Ovary (tissue), 9 donors: Measurements from ENCODE around the gene MAD2L1BP. TPM values are rescaled to one million over a fixed set of nuclear protein-coding genes. Genes with fewer than 3 reads are reported as not detected.
A peak's percentile ranks its signal among the peaks of the same experiment; 100 is the strongest.
"Not testable (repeated sequence)": the region's sequence is repeated elsewhere in the genome, so short reads cannot be mapped to it uniquely, and the experiment has no call there.

ENCODE experiments used
- DNase-seq, 5 donors: peaks; one replicate each; pipeline ENCODE4 v3.0.0-alpha.2; 2019 to 2020
- H3K27ac ChIP-seq, 2 donors: fragments of 200-600 bp; one replicate each; pipeline versions ENCODE4 v1.5.1 to v1.8.0; 2019 to 2022
- H3K27me3 ChIP-seq: fragments of 200-600 bp; one replicate; pipeline ENCODE4 v1.8.0; 2022
- H3K36me3 ChIP-seq: fragments of 200-600 bp; sonication (generic); one replicate; pipeline ENCODE4 v1.5.1; 2019
- H3K4me1 ChIP-seq: one replicate; pipeline ENCODE4 v1.8.1; 2013; ENCODE audit warnings: mild to moderate bottlenecking, moderate library complexity; ENCODE audit not compliant: insufficient read depth
- H3K4me3 ChIP-seq: fragments of 200-600 bp; sonication (generic); one replicate; pipeline ENCODE4 v1.5.1; 2017
- H3K9me3 ChIP-seq, 2 donors: fragments of 200-600 bp in 1 of 2; sonication (generic) in 1 of 2; one replicate each; pipeline versions ENCODE4 v1.5.1 to v1.8.1; 2013 to 2019; ENCODE audit warnings: mild to moderate bottlenecking in 1 of 2, moderate library complexity in 1 of 2
- EP300 ChIP-seq: sonication (generic); formaldehyde crosslinking; IDR thresholded peaks from one replicate; pipeline ENCODE4 v1.6.1; 2017; ENCODE audit warnings: antibody characterized with exemption
- POLR2A ChIP-seq: fragments of 450-650 bp; IDR thresholded peaks from one replicate; pipeline ENCODE4 v1.6.1; 2017; ENCODE audit warnings: antibody characterized with exemption, mild to moderate bottlenecking, moderate library complexity
- WGBS, 3 donors: extraction: QIAGEN DNeasy Blood & Tissue Kit in 1 of 3; methylation state at CpG; one replicate each; pipeline versions ENCODE4 v1.1.5 to v1.1.7; 2013 to 2017; 5-methylcytosine and 5-hydroxymethylcytosine counted together
- intact Hi-C, 4 donors: fragments of 100-400 bp; cut with DNase I; formaldehyde crosslinking; loops; one replicate each; pipeline versions ENCODE4 v1.11.0 to v1.15.1; 2022 to 2023
- polyA plus RNA-seq, 2 donors: library from polyadenylated mRNA; stranded (reverse); fragments of 200-250 nt in 1 of 2; fragments of 350-450 nt in 1 of 2; fragmentation: Illumina TruSeq in 1 of 2; extraction: RNeasy Lipid Tissue Mini Kit (QIAGEN cat#74804) in 1 of 2; gene quantifications; one replicate each; pipeline ENCODE4 v1.2.3, GENCODE V29; 2013 to 2014
- total RNA-seq, 7 donors: library from RNA; depleted of rRNA in 2 of 7; stranded (reverse); fragments of >200 nt in 2 of 7; fragmentation: NEBNext Ultra II Directional in 3 of 7; extraction: Animal tissue kit (Norgen Biotek cat#: 25700) in 3 of 7; gene quantifications; one replicate each; pipeline versions ENCODE4 v1.1.0 to v1.2.4, GENCODE V29; 2016 to 2023
- TF ChIP-seq, protein P1 (sequence below), 3 donors: fragments of 450-650 bp in 2 of 3; fragments of 200-600 bp in 1 of 3; IDR thresholded peaks; one replicate each; pipeline versions ENCODE4 v1.5.1 to v1.8.0; 2016 to 2022; ENCODE audit warnings: antibody characterized with exemption in 3 of 3, mild to moderate bottlenecking in 1 of 3
- donor health status: DM: no; HTN: no; CAD: no; lungs with moderate emphysema.
- donor health status: DM: no; HTN: no; CAD: no.
- donor health status: Bipolar disorder and iron deficiency.
- donor health status: DM: yes; HTN: yes; CAD: no.
- donor health status: DM: no; HTN: no; CAD: no.
- donor health status: DM: yes; HTN: yes; CAD: no.

The MAD2L1BP gene
- total and polyA plus RNA-seq, 9 donors: 11.9 to 28.4 (median 16.8) TPM

DNA sequence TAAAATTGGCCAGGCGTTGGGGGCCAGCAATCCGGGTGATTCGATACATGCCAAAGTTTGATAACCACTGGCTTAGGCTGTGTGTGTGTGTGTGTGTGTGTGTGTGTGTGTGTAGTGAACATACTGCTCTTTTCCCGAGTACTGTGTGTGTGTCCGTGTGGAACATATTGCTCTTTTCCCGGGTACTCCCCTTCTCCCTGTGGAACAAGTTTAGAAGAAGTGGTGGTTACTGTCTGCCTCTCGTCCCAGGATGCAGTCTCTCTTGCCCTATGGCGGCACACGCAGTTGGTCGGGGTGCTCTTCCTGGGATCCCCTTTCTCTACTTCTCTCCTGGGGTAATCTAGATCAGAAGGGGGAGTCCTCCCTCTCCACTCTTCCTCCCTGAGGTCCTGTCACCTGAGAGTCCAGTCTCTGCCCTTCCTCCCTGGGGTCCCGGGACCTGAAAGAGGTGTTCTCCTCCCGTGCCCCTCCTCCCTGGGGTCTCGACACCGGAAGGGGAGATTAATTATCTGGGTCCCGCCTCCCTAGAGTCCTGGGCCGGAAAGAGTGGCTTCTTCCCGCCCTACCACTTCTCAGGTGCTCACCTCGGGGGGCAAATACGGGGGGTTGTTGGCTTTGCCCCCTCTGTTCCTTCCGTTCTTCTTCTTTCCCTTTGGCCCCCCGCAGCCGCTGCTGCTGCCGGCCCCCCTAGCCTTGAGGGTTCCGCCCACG, 7.1 kb upstream of the MAD2L1BP start:
- peak; percentile 49 to 73 (median 59) for DNase-seq
- WGBS, 3 donors: 0 to 1% (median 0%) methylated on average over 25 of the region's 25 CpGs
- H3K27me3 ChIP-seq: no peaks in the 10 kb centered on the region
- H3K4me3 ChIP-seq: peak overlapping the region; percentile 100
- no peaks in the 10 kb centered on the region for H3K9me3 ChIP-seq
- no peak for TF ChIP-seq POLR2A
- no peak for TF ChIP-seq EP300
- TF ChIP-seq, protein P1, sequence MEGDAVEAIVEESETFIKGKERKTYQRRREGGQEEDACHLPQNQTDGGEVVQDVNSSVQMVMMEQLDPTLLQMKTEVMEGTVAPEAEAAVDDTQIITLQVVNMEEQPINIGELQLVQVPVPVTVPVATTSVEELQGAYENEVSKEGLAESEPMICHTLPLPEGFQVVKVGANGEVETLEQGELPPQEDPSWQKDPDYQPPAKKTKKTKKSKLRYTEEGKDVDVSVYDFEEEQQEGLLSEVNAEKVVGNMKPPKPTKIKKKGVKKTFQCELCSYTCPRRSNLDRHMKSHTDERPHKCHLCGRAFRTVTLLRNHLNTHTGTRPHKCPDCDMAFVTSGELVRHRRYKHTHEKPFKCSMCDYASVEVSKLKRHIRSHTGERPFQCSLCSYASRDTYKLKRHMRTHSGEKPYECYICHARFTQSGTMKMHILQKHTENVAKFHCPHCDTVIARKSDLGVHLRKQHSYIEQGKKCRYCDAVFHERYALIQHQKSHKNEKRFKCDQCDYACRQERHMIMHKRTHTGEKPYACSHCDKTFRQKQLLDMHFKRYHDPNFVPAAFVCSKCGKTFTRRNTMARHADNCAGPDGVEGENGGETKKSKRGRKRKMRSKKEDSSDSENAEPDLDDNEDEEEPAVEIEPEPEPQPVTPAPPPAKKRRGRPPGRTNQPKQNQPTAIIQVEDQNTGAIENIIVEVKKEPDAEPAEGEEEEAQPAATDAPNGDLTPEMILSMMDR (IDR thresholded peaks at IDR 0.05): no peak
- H3K27ac ChIP-seq: peak overlapping the region; percentile 72 to 83
- intact Hi-C loops: no loop called here
- peaks cover 6% of the 10 kb centered on the region for H3K4me1 ChIP-seq
- no peaks in the 10 kb centered on the region for H3K36me3 ChIP-seq

GRCh38 chr6:43629104-43629504, 6.5 kb upstream of the MAD2L1BP start, which contains the start of gene GTPBP2:
TSS of gene GTPBP2 (minus strand) at chr6:43629264. CDS start at chr6:43629162, 102 bp downstream.
- 0% methylated on average over 27 to 46 of the region's 46 CpGs for WGBS, 3 donors
- H3K27me3 ChIP-seq: no peaks in the 10 kb centered on the region
- peaks cover 6% of the 10 kb centered on the region for H3K4me1 ChIP-seq
- DNase-seq: peak; percentile 97 to 99 (median 98)
- H3K27ac ChIP-seq: peak within 1 kb of the TSS; percentile 80 to 84
- no peaks in the 10 kb centered on the region for H3K9me3 ChIP-seq
- peak within 1 kb of the TSS; percentile 100 for H3K4me3 ChIP-seq
- intact Hi-C loops: no loop called here
- TF ChIP-seq, protein P1 (IDR thresholded peaks at IDR 0.05): no peak
- no peak for TF ChIP-seq EP300
- no peak for TF ChIP-seq POLR2A
- H3K36me3 ChIP-seq: no peaks in the 10 kb centered on the region

GRCh38 chr6:43629505-43630300, 5.9 kb upstream of the MAD2L1BP start:
- peaks cover 6% of the 10 kb centered on the region for H3K4me1 ChIP-seq
- H3K9me3 ChIP-seq: no peaks in the 10 kb centered on the region
- peak overlapping the region; percentile 100 for H3K4me3 ChIP-seq
- peak overlapping the region; percentile 80 to 84 for H3K27ac ChIP-seq
- H3K36me3 ChIP-seq: no peaks in the 10 kb centered on the region
- WGBS, 3 donors: 0% methylated on average over 41 of the region's 41 CpGs
- TF ChIP-seq POLR2A: peak; percentile 60
- TF ChIP-seq EP300: no peak
- DNase-seq: peak; percentile 93 to 97 (median 95)
- intact Hi-C loops: no loop called here
- H3K27me3 ChIP-seq: no peaks in the 10 kb centered on the region

DNA sequence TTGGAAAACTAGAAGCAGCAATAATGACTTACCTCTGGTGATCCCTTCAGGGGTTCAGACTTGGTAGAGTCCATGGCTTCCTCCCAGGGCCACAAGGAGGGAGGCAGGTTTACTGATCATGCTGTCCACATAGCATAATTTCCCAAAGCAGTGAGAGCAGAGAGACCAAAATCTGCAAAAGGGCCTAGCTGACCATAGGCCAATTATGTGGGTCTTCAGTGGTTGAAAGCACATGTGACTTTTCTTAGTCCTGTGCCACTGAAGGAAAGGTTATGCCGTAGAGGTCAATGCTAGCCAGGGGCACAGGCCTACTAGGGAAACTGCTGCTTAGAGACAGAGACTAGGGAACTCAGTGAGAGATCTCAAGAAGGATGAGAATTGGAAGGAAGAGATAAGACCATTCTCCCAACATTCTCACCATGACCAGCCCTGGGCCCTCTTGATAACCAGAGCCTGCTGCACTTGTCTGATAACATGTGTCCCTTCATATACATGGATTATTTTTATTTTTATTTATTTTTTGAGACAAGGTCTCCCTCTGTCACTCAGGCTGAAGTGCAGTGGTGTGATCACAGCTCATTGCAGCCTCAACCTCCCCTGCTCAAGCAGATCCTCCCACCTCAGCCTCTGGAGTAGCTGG, 4.5 kb upstream of the MAD2L1BP start:
- TF ChIP-seq, protein P1 (IDR thresholded peaks at IDR 0.05): no peak
- no peak for TF ChIP-seq EP300

DNA sequence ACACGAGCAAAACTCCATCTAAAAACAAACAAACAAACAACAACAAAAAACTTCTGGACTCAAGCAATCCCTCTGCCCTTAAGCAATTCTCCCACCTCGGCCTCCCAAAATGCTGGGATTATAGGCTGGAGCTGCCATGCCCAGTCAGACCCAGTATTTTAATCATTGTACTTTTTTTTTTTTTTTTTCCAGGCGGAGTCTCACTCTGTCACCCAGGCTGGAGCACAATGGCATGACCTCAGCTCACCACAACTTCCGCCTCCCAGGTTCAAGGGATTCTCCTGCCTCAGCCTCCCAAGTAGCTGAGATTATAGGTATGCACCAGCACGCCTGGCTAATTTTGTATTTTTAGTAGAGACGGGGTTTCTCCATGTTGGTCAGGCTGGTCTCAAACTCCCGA, 2.6 kb upstream of the MAD2L1BP start:
- 90 to 91% (median 91%) methylated on average over 7 of the region's 7 CpGs for WGBS, 3 donors
- DNase-seq: peak in 1 of 5 donors; percentile 15

More for the DNA sequence above, 4.5 kb upstream of the MAD2L1BP start:
- Histone ChIP-seq H3K4me3 (no peak overlapping the region), H3K9me3 (no peaks in the 10 kb centered on the region), H3K27ac (no peak overlapping the region), H3K4me1 (peaks cover 6% of the 10 kb centered on the region), H3K36me3 (no peaks in the 10 kb centered on the region), H3K27me3 (no peaks in the 10 kb centered on the region)
- WGBS, 3 donors: 91 to 96% (median 92%) methylated on average over 1 of the region's 1 CpG
- peak in 1 of 5 donors; percentile 25 for DNase-seq
- intact Hi-C loops: no loop called here

More for the DNA sequence above, 2.6 kb upstream of the MAD2L1BP start:
- H3K4me3 ChIP-seq, H3K27ac ChIP-seq, H3K36me3 ChIP-seq, intact Hi-C loops, H3K27me3 ChIP-seq, H3K4me1 ChIP-seq, H3K9me3 ChIP-seq: not testable (repeated sequence)
